A549 (cell line): ENCODE results near the gene TACC3. TPM values are rescaled to one million over a fixed set of nuclear protein-coding genes. Genes with fewer than 3 reads are reported as not detected.

ENCODE experiments used
- ATAC-seq, 2 experiments: fragments of 200-7000 bp in 1 of 2; fragments of >200 bp in 1 of 2; cut with Nextera tagmentation in 1 of 2; cut with Tn5 transposase in 1 of 2; 3 replicates each; pipeline versions ENCODE4 v1.8.0 to v1.9.1; 2018 to 2020; ENCODE audit warnings: mild to moderate bottlenecking in 1 of 2, moderate library complexity in 1 of 2
- CTCF ChIA-PET: fragments of 300-600 bp; sonication (Branson Sonifier 250); formaldehyde crosslinking; extraction: SDS; loops from one replicate; lab custom pipeline; 2021; ENCODE audit warnings: antibody characterized with exemption, inconsistent platforms; lab: Yijun Ruan, JAX
- POLR2A ChIA-PET: fragments of 350-600 bp; formaldehyde crosslinking; extraction: SDS; loops from one replicate; lab custom pipeline; 2021; ENCODE audit warnings: antibody characterized with exemption, inconsistent platforms; lab: Yijun Ruan, JAX
- DNase-seq, 2 experiments: peaks; one replicate each; pipeline versions ENCODE4 v3.0.0 to v3.0.0-alpha.2; 2011 to 2016; ENCODE audit warnings: low read depth in 1 of 2, low spot score in 1 of 2
- FAIRE-seq: peaks from 2 replicates; lab custom pipeline; 2011; peaks lifted over from hg19 to GRCh38; lab: Jason Lieb, UNC
- H3K27ac ChIP-seq, 2 experiments: fragments of >200 bp; sonication (Bioruptor Twin); formaldehyde crosslinking; 3 replicates each; pipeline ENCODE4 v1.5.1; 2016 to 2017
- H3K4me1 ChIP-seq: fragments of >200 bp; sonication (Bioruptor Twin); formaldehyde crosslinking; 3 replicates; pipeline ENCODE4 v1.6.1; 2016
- H3K4me2 ChIP-seq: fragments of >200 bp; sonication (Bioruptor Twin); formaldehyde crosslinking; 3 replicates; pipeline ENCODE4 v1.6.1; 2016
- H3K4me3 ChIP-seq: fragments of >200 bp; sonication (Bioruptor Twin); formaldehyde crosslinking; 3 replicates; pipeline ENCODE4 v1.5.1; 2016
- H3K9me3 ChIP-seq: fragments of >200 bp; sonication (Bioruptor Twin); formaldehyde crosslinking; 3 replicates; pipeline ENCODE4 v1.6.1; 2016
- CBX8 ChIP-seq: fragments of 200-600 bp; sonication (generic); IDR thresholded peaks from 2 replicates; pipeline ENCODE4 v1.6.1; 2016
- CEBPB ChIP-seq, 2 experiments: fragments of >200 bp in 1 of 2; sonication (Bioruptor Twin) in 1 of 2; formaldehyde crosslinking in 1 of 2; IDR thresholded peaks; 2 replicates each; pipeline ENCODE4 v1.6.1; 2012 to 2016
- CHD2 ChIP-seq: fragments of 150-350 bp; IDR thresholded peaks from 2 replicates; pipeline ENCODE4 v1.6.1; 2014; ENCODE audit warnings: low read length; ENCODE audit not compliant: partially characterized antibody
- CHD4 ChIP-seq: fragments of 200-600 bp; sonication (generic); IDR thresholded peaks from 2 replicates; pipeline ENCODE4 v1.6.1; 2016; ENCODE audit warnings: antibody characterized with exemption, mild to moderate bottlenecking, borderline replicate concordance
- EHF ChIP-seq: fragments of 250-450 bp; sonication (Bioruptor Pico); IDR thresholded peaks from 2 replicates; pipeline ENCODE4 v1.5.0; 2020; ENCODE audit warnings: mild to moderate bottlenecking
- EHMT2 ChIP-seq: fragments of 200-600 bp; sonication (generic); IDR thresholded peaks from 2 replicates; pipeline ENCODE4 v1.6.1; 2016; ENCODE audit warnings: antibody characterized with exemption, low read depth, mild to moderate bottlenecking, moderate library complexity
- EP300 ChIP-seq, 2 experiments: fragments of >200 bp; sonication (Bioruptor Twin); formaldehyde crosslinking; IDR thresholded peaks; 2 replicates in 1 of 2; 3 replicates in 1 of 2; pipeline ENCODE4 v1.6.1; 2016 to 2017
- HOXA7 ChIP-seq: fragments of 250-450 bp; sonication (Bioruptor Pico); IDR thresholded peaks from 2 replicates; pipeline ENCODE4 v1.5.0; 2020; ENCODE audit warnings: mild to moderate bottlenecking, moderate library complexity
- HOXB13 ChIP-seq: fragments of 250-450 bp; sonication (Bioruptor Pico); IDR thresholded peaks from 2 replicates; pipeline ENCODE4 v1.5.0; 2020; ENCODE audit warnings: low read depth, mild to moderate bottlenecking, moderate library complexity
- JUN ChIP-seq, 2 experiments: fragments of >200 bp; sonication (Bioruptor Twin); formaldehyde crosslinking; IDR thresholded peaks; 2 replicates in 1 of 2; 3 replicates in 1 of 2; pipeline ENCODE4 v1.6.1; 2016 to 2017
- JUNB ChIP-seq: fragments of >200 bp; sonication (Bioruptor Twin); formaldehyde crosslinking; IDR thresholded peaks from 2 replicates; pipeline ENCODE4 v1.6.1; 2016
- KDM5A ChIP-seq: fragments of 200-600 bp; sonication (generic); IDR thresholded peaks from 2 replicates; pipeline ENCODE4 v1.6.1; 2016; ENCODE audit warnings: antibody characterized with exemption, mild to moderate bottlenecking
- MAFK ChIP-seq: fragments of 450-650 bp; IDR thresholded peaks from 2 replicates; pipeline ENCODE4 v1.6.1; 2014; ENCODE audit not compliant: partially characterized antibody
- MAZ ChIP-seq: fragments of 150-350 bp; IDR thresholded peaks from 2 replicates; pipeline ENCODE4 v1.6.1; 2014; ENCODE audit warnings: antibody characterized with exemption, low read depth, low read length, borderline replicate concordance
- NR3C1 ChIP-seq: fragments of >200 bp; sonication (Bioruptor Twin); formaldehyde crosslinking; IDR thresholded peaks from 3 replicates; pipeline ENCODE4 v1.6.1; 2017
- PHF8 ChIP-seq: fragments of 200-600 bp; sonication (generic); IDR thresholded peaks from 2 replicates; pipeline ENCODE4 v1.6.1; 2016; ENCODE audit warnings: low read depth, mild to moderate bottlenecking, antibody characterized with exemption, moderate library complexity, borderline replicate concordance
- POLR2A ChIP-seq: IDR thresholded peaks from 2 replicates; pipeline ENCODE4 v1.6.1; 2012; ENCODE audit warnings: mild to moderate bottlenecking, low read length
- RAD21 ChIP-seq, 2 experiments: fragments of >200 bp in 1 of 2; sonication (Bioruptor Twin) in 1 of 2; formaldehyde crosslinking in 1 of 2; IDR thresholded peaks in 1 of 2; conservative IDR thresholded peaks in 1 of 2; 2 replicates in 1 of 2; 3 replicates in 1 of 2; pipeline ENCODE4 v1.6.1; 2012 to 2018; ENCODE audit warnings: inconsistent platforms in 1 of 2
- TFCP2L1 ChIP-seq: fragments of 250-450 bp; sonication (Bioruptor Pico); IDR thresholded peaks from 2 replicates; pipeline ENCODE4 v1.5.0; 2021; ENCODE audit warnings: mild to moderate bottlenecking
- TP53 ChIP-seq: fragments of 250-450 bp; sonication (Bioruptor Pico); IDR thresholded peaks from 2 replicates; pipeline ENCODE4 v1.5.0; 2021; ENCODE audit warnings: mild to moderate bottlenecking, moderate library complexity
- ZFP36 ChIP-seq: fragments of 450-650 bp; IDR thresholded peaks from 2 replicates; pipeline ENCODE4 v1.6.1; 2014; ENCODE audit warnings: borderline replicate concordance; ENCODE audit not compliant: partially characterized antibody
- ZSCAN20 ChIP-seq: fragments of 250-450 bp; sonication (Bioruptor Pico); IDR thresholded peaks from 2 replicates; pipeline ENCODE4 v1.8.0; 2022; ENCODE audit warnings: mild to moderate bottlenecking, moderate library complexity
- WGBS: methylation state at CpG from one replicate; pipeline ENCODE4 v1.1.6; 2017; ENCODE audit errors: missing lambda C conversion rate; 5-methylcytosine and 5-hydroxymethylcytosine counted together
- polyA plus RNA-seq, 4 experiments: library from polyadenylated mRNA; depleted of rRNA in 3 of 4; stranded (reverse); fragments of >200 nt; fragmentation: RNase III in 1 of 4; extraction: RNeasy Plus Mini Kit Qiagen cat#74134 plus additional on column Dnase treatment in 1 of 4; gene quantifications; 2 replicates in 3 of 4; 3 replicates in 1 of 4; pipeline ENCODE4 v1.2.3, GENCODE V29; 2011 to 2017
- TF ChIP-seq, protein P1 (sequence below): fragments of 250-450 bp; sonication (Bioruptor Pico); IDR thresholded peaks from 2 replicates; pipeline ENCODE4 v1.5.0; 2020; ENCODE audit warnings: low read depth, mild to moderate bottlenecking, moderate library complexity

The TACC3 gene
- polyA plus RNA-seq, 2 of the 4 experiments (the other 2 are of a cell fraction): 25.9 to 70.6 TPM

- DNase-seq (no peak), ATAC-seq (no peak), FAIRE-seq (no peak)
- 0 out of 3 replicates have a peak, but pooled peaks cover under 1% of the 10 kb centered on the region for H3K4me1 ChIP-seq
- no peak overlapping the region for H3K4me3 ChIP-seq
- H3K4me2 ChIP-seq: no peak overlapping the region
- ChIA-PET POLR2A (no interaction called here), CTCF (interaction anchor here (1.1 to 4.9 kb wide), 2 partner anchors 11 to 39 kb away, joined by 3 to 23 read pairs; no protein-coding TSS in a partner anchor)
- no peak overlapping the region for H3K27ac ChIP-seq
- WGBS: 84% methylated on average over 9 of the region's 25 CpGs
- no peaks in the 10 kb centered on the region for H3K9me3 ChIP-seq
- TF ChIP-seq TFCP2L1 (CRISPR knock-in tag): no peak
- no peak for TF ChIP-seq HOXA7
- no peak for TF ChIP-seq MAZ
- TF ChIP-seq ZFP36: no peak
- no peak for TF ChIP-seq KDM5A
- TF ChIP-seq HOXB13: no peak
- no peak for TF ChIP-seq CEBPB (IDR thresholded peaks at IDR 0.05)
- TF ChIP-seq JUNB: no peak
- TF ChIP-seq EHF (CRISPR knock-in tag): no peak
- TF ChIP-seq EP300 (IDR thresholded peaks at IDR 0.05): no peak
- no peak for TF ChIP-seq TP53
- TF ChIP-seq POLR2A: no peak
- no peak for TF ChIP-seq RAD21 (conservative IDR thresholded peaks at IDR 0.05 in 1 of 2, IDR thresholded peaks at IDR 0.05 in 1 of 2)
- TF ChIP-seq CHD4: no peak
- TF ChIP-seq, protein P1, sequence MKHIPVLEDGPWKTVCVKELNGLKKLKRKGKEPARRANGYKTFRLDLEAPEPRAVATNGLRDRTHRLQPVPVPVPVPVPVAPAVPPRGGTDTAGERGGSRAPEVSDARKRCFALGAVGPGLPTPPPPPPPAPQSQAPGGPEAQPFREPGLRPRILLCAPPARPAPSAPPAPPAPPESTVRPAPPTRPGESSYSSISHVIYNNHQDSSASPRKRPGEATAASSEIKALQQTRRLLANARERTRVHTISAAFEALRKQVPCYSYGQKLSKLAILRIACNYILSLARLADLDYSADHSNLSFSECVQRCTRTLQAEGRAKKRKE: no peak
- TF ChIP-seq MAFK: no peak
Observed at GRCh38 chr4:1787411-1788077, 66.2 kb downstream of the TACC3 start.

DNA sequence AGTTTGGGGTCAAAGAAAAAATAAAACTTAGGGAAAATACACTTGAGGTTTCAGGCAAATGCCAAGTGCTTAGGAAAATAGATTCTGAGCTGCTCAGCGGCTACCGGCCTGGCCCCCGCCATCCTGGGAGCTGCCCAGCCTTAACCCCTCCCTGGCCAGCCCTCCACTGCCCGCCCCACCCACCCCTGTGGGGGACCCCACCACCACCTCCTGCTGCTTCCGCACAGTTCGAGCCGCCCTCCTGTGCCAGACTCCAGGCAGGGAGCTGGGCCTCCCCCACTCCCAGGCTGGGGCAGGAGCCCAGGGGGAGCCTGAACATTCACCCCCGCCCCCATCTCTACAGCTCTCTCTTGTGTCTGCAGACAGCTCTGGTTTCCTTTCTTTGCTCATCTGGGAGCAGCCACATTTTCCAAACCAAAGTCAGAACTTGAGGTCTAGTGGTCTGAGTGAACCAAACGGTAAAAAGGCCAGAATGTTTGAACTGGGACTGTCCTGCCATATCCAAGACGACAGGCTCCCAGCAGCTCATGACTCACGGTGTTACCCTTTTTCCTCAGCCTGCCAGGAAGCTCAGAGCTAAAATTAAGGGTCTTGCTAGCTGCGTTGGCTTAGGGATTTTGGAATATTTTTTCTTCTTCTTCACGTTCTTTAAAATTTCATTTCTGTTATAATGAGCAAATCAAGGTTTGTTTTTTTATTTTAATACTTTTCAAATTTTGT, 67.1 kb downstream of the TACC3 start:
- CTCF ChIA-PET: interaction anchor here (1.6 to 4.9 kb wide), 2 partner anchors 11 to 40 kb away, joined by 6 to 23 read pairs; no protein-coding TSS in a partner anchor
- POLR2A ChIA-PET: no interaction called here
- 42% methylated on average over 8 of the region's 13 CpGs for WGBS
- Histone ChIP-seq H3K4me3 (no peak overlapping the region), H3K27ac (no peak overlapping the region), H3K9me3 (no peaks in the 10 kb centered on the region), H3K4me1 (0 out of 3 replicates have a peak, but pooled peaks cover 3% of the 10 kb centered on the region), H3K4me2 (no peak overlapping the region)
- FAIRE-seq (no peak), ATAC-seq (no peak), DNase-seq (no peak)
- TF ChIP-seq CEBPB (IDR thresholded peaks at IDR 0.05): no peak
- TF ChIP-seq EHMT2: no peak
- no peak for TF ChIP-seq MAFK
- TF ChIP-seq ZSCAN20 (CRISPR knock-in tag): no peak
- no peak for TF ChIP-seq NR3C1
- TF ChIP-seq, protein P1: no peak
- TF ChIP-seq JUN (IDR thresholded peaks at IDR 0.05): no peak
- no peak for TF ChIP-seq JUNB
- no peak for TF ChIP-seq CHD2
- no peak for TF ChIP-seq CBX8
- no peak for TF ChIP-seq PHF8
